ENCODE results near the gene CDC42BPA. TPM values are rescaled to one million over a fixed set of nuclear protein-coding genes. Genes with fewer than 3 reads are reported as not detected.

The CDC42BPA gene
- polyA plus RNA-seq, 3 donors = 0.20 to 0.45 (median 0.39) TPM

DNA sequence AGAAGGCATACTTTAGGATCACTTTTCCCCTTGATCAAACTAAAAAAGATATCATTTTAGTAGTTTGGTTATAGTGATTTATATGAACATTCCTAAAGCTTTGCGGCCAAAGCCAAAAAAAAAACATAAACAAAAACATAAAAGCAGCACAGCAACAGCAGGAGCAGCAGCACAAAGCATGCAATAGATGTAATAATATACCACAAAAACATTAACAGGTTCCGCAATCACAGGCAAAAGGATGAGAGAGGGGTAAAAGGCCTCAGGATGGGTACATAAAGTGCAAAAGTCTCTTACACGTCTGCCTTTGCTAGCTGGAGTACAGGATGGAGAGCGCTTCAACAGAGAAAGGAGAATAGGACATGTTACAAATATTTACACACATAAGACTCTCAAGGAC is 259.2 kb downstream of the CDC42BPA start:
- TF ChIP-seq, protein P1, sequence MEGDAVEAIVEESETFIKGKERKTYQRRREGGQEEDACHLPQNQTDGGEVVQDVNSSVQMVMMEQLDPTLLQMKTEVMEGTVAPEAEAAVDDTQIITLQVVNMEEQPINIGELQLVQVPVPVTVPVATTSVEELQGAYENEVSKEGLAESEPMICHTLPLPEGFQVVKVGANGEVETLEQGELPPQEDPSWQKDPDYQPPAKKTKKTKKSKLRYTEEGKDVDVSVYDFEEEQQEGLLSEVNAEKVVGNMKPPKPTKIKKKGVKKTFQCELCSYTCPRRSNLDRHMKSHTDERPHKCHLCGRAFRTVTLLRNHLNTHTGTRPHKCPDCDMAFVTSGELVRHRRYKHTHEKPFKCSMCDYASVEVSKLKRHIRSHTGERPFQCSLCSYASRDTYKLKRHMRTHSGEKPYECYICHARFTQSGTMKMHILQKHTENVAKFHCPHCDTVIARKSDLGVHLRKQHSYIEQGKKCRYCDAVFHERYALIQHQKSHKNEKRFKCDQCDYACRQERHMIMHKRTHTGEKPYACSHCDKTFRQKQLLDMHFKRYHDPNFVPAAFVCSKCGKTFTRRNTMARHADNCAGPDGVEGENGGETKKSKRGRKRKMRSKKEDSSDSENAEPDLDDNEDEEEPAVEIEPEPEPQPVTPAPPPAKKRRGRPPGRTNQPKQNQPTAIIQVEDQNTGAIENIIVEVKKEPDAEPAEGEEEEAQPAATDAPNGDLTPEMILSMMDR (IDR thresholded peaks at IDR 0.05) = no peak
- H3K9me3 ChIP-seq (replicated peaks in 1 of 2; ENCODE audit: control insufficient read depth in 1 of 2, insufficient read depth in 1 of 2, low read length in 2 of 2) = no peaks in the 10 kb centered on the region
- H3K27ac ChIP-seq (ENCODE audit: low read depth in 1 of 2, low read length in 2 of 2) = no peak overlapping the region
- no peaks in the 10 kb centered on the region for H3K36me3 ChIP-seq (replicated peaks in 1 of 2; ENCODE audit: control insufficient read depth in 1 of 2, insufficient read depth in 2 of 2, low read length in 2 of 2)
- intact Hi-C loops (cut with micrococcal nuclease) = no loop called here
- no peaks in the 10 kb centered on the region for H3K4me1 ChIP-seq (ENCODE audit: control insufficient read depth in 1 of 2, insufficient read depth in 2 of 2, low read length in 2 of 2)
- no peaks in the 10 kb centered on the region for H4K20me1 ChIP-seq (ENCODE audit: insufficient read depth, low read length)
- Mint-ChIP-seq H3K9me3 (peaks cover 0 to 10% (median 4%) of the 10 kb centered on the region in 7 donors), H3K36me3 (no peaks in the 10 kb centered on the region), H3K27me3 (ENCODE audit: low read depth in 3 of 3) (peaks cover 0 to 2% (median 0%) of the 10 kb centered on the region in 3 donors), H3K4me3 (no peak overlapping the region), H3K27ac (peak overlapping the region in 1 of 7 donors; percentile 52), H3K4me1 (no peaks in the 10 kb centered on the region)
- H3K79me2 ChIP-seq (ENCODE audit: insufficient read depth, low read length) = no peaks in the 10 kb centered on the region
- WGBS (ENCODE audit: insufficient coverage) = no CpG with 5 or more reads among the region's 4 CpGs
- DNase-seq = no peak
- H3K4me2 ChIP-seq (replicated peaks; ENCODE audit: extremely low read depth, low read length, poor library complexity, severe bottlenecking) = no peak overlapping the region
- H3K9ac ChIP-seq (ENCODE audit: insufficient read depth, low read length, poor library complexity, severe bottlenecking) = no peak overlapping the region
- H2AFZ ChIP-seq (ENCODE audit: insufficient read depth, low read depth, low read length, poor library complexity, severe bottlenecking) = no peak overlapping the region
- H3K27me3 ChIP-seq (ENCODE audit: control insufficient read depth in 2 of 2, insufficient read depth in 2 of 2, low read length in 2 of 2) = no peaks in the 10 kb centered on the region
- no peak overlapping the region for H3K4me3 ChIP-seq (replicated peaks in 1 of 3; ENCODE audit: low read depth in 2 of 3, low read length in 3 of 3)

DNA sequence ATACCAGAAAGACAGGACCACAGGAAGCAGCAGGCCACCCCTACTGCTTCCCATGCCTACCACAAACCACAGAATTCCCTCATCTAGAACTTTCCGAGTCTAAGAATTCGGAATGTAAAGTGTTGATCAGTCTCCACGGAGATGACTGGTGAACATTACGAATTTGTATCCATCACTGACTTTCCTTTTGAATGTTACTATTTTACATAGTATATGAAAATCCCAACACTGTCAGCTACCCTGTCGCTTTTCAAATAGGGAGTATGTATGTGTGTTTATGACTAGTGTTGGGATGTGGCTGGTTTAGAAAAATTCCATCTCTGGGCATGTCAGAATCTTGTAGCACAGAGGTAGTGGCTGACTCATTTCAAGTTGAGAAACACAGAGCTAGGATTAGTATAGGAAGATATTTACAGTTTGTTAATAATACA is 260.0 kb downstream of the CDC42BPA start:
- Histone ChIP-seq H2AFZ (ENCODE audit: insufficient read depth, low read depth, low read length, poor library complexity, severe bottlenecking) (no peak overlapping the region), H3K27me3 (ENCODE audit: control insufficient read depth in 2 of 2, insufficient read depth in 2 of 2, low read length in 2 of 2) (no peaks in the 10 kb centered on the region), H4K20me1 (ENCODE audit: insufficient read depth, low read length) (no peaks in the 10 kb centered on the region), H3K4me2 (replicated peaks; ENCODE audit: extremely low read depth, low read length, poor library complexity, severe bottlenecking) (no peak overlapping the region), H3K4me1 (ENCODE audit: control insufficient read depth in 1 of 2, insufficient read depth in 2 of 2, low read length in 2 of 2) (no peaks in the 10 kb centered on the region), H3K27ac (ENCODE audit: low read depth in 1 of 2, low read length in 2 of 2) (no peak overlapping the region), H3K36me3 (replicated peaks in 1 of 2; ENCODE audit: control insufficient read depth in 1 of 2, insufficient read depth in 2 of 2, low read length in 2 of 2) (no peaks in the 10 kb centered on the region), H3K4me3 (replicated peaks in 1 of 3; ENCODE audit: low read depth in 2 of 3, low read length in 3 of 3) (no peak overlapping the region), H3K9me3 (replicated peaks in 1 of 2; ENCODE audit: control insufficient read depth in 1 of 2, insufficient read depth in 1 of 2, low read length in 2 of 2) (no peaks in the 10 kb centered on the region), H3K9ac (ENCODE audit: insufficient read depth, low read length, poor library complexity, severe bottlenecking) (no peak overlapping the region), H3K79me2 (ENCODE audit: insufficient read depth, low read length) (no peaks in the 10 kb centered on the region)
- intact Hi-C loops (cut with micrococcal nuclease) = no loop called here
- no peak overlapping the region for H3K4me3 Mint-ChIP-seq
- DNase-seq = no peak
- peaks cover 0 to 2% (median 0%) of the 10 kb centered on the region in 3 donors for H3K27me3 Mint-ChIP-seq (ENCODE audit: low read depth in 3 of 3)
- WGBS (ENCODE audit: insufficient coverage) = 90% methylated on average over 2 of the region's 5 CpGs
- H3K9me3 Mint-ChIP-seq = peaks cover 0 to 10% (median 4%) of the 10 kb centered on the region in 7 donors
- H3K27ac Mint-ChIP-seq = no peak overlapping the region
- H3K36me3 Mint-ChIP-seq = no peaks in the 10 kb centered on the region
- TF ChIP-seq, protein P1 (IDR thresholded peaks at IDR 0.05) = no peak
- H3K4me1 Mint-ChIP-seq = no peaks in the 10 kb centered on the region
